ENCODE data around the gene PSMD1.
"Not testable (repeated sequence)": the region's sequence is repeated elsewhere in the genome, so short reads cannot be mapped to it uniquely, and the experiment has no call there.

PSMD1 gene

DNA sequence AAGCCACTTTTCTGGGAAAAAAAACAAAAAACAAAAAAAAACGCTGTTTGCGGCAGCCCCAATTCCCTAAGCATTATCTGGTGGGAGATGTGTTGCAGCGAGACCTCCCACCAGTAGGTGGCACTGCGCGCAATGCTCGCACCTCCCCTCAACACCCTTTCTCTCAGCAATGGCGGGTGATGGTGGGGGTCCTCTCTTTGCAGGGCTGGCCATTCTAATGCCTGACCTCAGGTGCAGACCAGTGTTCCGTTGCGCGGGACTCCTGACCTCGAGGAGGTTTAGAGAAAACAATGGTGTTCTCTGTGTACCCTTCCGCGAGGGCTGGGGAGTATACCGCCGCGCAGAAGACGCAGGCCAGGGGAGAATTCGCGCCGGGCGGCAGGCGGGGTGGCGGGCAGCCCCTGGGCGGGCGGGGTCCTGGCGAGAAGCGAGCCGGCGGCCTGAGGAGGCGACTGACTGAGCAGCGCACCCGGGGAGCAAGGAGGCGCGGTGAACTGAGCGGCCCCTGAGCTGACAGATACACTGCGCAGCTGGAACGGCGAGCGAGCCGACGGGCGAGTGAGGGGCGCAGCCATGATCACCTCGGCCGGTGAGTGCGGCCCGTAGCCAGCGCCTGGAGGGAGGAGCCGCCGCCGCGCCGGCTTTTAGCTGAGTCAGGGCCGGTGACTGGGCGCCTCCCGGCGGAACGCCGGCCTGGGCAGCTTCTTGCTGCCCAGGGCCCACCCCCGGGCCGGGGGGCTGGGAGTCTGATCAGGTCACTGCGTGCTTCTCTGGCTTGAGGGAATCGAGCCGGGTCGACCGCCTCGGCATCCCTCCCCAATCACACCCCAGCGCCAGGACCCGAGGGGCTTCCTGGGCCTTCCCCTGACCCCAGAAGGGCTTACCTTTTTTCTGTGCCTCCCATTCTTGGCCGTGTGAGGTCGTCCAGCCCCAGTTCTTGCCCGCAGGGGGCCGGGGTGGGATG, at the start of gene PSMD1:
Gene PSMD1, plus strand, starts transcription at position 415 of the 964 bp plus-strand sequence. Its CDS starts 159 bp downstream, at position 574.
- DNase-seq (ENCODE audit: low read depth): peak; percentile 92

- DNase-seq (ENCODE audit: low read depth): no peak
These were observed 49.2 kb upstream of the PSMD1 start for GRCh38 chr2:231007286-231008098.

GRCh38 chr2:231008131-231008530, 48.5 kb upstream of the PSMD1 start:
- DNase-seq (ENCODE audit: low read depth): no peak

- no peak for DNase-seq (ENCODE audit: low read depth)
These were observed 47.3 kb upstream of the PSMD1 start for GRCh38 chr2:231009236-231009919.

- DNase-seq (ENCODE audit: low read depth): no peak
These were observed 46.4 kb upstream of the PSMD1 start for GRCh38 chr2:231010201-231010730.

DNA sequence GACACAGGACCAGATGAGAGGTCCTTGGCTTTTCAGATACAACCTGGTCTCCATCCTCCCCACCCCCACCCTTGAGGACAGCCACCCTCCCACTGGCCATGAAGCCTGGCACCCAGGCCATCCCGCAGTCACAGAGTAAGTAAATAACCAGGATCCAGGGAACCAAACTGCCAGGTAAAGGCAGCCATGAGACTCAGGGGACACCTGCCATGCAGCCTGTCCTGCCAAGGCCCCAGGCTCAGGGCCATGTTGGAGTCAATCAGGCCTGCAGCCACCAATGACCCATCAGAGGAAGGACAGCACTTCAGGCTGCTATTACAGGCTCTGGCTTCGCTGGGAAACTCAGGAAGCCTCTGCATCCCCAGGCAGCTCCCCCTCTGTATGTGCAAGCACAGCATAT, 45.1 kb upstream of the PSMD1 start:
- DNase-seq (ENCODE audit: low read depth): no peak

DNA sequence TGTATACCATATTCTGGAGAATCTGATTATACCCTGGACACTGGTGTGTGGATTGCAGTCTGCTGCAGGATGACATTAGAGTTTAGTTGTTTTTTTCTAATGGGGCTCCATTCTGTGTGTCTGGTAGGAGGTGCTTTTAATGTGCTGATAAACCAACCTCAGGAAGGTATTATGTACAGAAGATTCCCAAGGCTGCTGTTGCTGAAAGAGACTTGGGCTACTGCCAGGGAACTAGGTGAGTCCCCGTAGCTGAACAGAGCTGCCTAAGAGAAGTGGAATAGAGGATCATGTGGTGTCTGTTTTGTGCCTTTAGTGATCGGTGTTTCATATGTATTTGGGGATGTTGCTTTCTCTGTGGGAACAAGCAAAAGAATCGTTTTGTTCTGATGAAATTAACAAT, 44.2 kb upstream of the PSMD1 start:
- no peak for DNase-seq (ENCODE audit: low read depth)

- DNase-seq (ENCODE audit: low read depth): no peak
These were observed 42.8 kb upstream of the PSMD1 start for GRCh38 chr2:231013820-231014219.

GRCh38 chr2:231015478-231015877, 41.2 kb upstream of the PSMD1 start:
- DNase-seq (ENCODE audit: low read depth): no peak

DNA sequence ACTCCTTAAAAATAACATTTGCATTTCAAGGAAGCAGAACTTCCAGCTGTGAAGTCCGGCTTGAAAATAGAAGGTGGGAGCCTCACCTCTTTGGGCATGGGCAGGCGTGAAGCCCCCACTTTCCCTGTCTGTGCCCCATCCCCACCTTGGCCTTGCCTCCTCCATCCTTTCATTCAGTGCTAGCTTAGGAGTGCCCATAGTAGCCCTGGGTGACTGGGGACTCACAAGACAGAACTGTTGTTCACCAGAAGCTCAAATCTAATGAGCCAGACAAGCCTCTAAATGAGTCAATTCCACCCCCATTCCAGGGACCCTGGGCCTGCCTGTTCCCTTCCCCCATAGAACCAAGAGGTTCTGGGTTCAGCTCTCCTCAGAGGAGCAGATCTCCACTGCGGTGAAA, 40.7 kb upstream of the PSMD1 start:
- DNase-seq (ENCODE audit: low read depth): no peak

- no peak for DNase-seq (ENCODE audit: low read depth)
These were observed 40.0 kb upstream of the PSMD1 start for GRCh38 chr2:231016566-231017230.

DNA sequence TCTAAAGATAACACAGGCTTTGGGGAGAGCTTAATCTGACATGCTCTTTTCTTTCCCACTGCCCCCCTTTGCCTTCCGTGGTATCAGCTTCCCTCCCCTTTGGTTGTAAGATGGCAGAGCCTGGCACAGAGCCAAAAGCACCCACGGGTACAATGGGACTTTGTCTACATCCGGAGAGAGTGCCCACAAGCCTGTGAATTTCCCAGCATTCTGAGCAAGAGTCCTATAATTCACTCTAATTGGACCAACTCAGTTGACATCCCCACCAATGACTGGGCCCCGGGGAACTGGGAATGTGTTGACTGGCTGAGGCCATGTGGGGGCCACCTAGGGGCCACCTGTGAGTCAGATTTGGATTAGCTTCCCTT, 39.5 kb upstream of the PSMD1 start:
- no peak for DNase-seq (ENCODE audit: low read depth)

- DNase-seq (ENCODE audit: low read depth): no peak
These were observed 38.5 kb upstream of the PSMD1 start for GRCh38 chr2:231018184-231018583.

- not testable (repeated sequence) for DNase-seq (ENCODE audit: low read depth)
These were observed 31.6 kb upstream of the PSMD1 start for GRCh38 chr2:231025059-231025458.

DNA sequence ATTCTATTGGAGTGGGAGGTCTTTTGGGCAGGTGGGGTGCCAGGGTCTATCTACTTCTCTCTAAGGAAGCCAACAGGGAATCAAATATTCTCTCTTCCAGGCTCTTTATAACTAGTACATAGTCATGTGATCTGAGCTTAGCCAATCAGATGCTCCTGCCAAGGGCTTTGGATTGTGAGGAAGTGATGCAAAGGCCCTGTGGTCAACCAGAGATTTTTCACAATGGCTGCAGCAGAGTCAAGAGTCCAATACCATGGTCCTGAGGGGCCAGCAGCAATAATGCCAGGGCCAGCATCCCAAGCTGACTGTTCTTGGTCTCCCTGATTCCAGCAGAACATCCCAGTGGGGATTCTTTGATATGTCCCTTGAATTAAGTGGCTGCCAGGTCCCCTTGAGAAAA, 27.8 kb upstream of the PSMD1 start:
- DNase-seq (ENCODE audit: low read depth): no peak

DNA sequence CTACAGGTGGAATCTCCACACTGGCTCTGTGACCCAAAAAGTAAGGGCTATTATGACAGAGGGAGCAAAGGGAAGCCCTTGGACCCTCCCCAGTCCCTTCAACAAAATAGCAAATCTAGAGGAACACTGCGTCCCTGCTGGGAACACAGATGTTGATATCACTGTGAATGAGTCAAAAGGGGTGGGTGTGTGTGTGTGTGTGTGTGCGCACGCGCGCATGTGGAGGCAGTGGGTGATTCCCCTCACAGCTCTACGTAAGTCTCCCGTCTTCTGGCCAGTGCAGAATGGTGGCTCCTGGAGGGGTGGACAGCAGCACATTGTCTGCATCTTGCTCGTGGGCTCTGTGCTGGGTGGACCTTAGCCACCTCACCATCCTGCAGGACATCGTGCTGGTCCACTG, 27.1 kb upstream of the PSMD1 start:
- no peak for DNase-seq (ENCODE audit: low read depth)

GRCh38 chr2:231030725-231031124, 25.9 kb upstream of the PSMD1 start:
- DNase-seq (ENCODE audit: low read depth): no peak

DNA sequence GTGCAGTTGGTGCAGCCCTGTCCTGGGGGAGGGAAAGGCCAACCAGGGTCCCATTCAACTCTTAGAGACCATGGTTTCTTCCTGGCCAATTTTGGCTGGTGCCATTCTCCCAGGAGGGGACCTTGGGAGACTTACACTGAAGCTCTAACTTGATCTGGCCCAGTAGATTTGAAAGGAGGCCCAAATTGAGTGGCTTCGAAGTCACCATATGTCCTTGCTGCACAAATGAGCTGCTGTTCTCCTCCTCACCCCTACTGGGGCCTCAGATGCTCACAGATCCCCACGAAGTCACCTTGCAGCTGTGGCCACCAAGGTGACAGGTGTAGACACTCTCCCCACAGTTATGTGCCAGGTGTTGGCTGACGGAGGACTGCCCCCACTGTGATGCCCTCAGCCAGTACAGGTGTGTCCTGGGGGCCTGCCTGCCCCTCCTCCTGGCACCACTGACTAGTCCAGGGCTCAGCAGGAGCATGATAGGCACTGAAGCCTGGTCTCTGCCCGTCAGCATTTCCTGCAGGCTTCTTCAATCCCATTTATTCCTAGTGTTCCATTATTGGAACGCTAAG, 24.0 kb upstream of the PSMD1 start:
- no peak for DNase-seq (ENCODE audit: low read depth)

DNA sequence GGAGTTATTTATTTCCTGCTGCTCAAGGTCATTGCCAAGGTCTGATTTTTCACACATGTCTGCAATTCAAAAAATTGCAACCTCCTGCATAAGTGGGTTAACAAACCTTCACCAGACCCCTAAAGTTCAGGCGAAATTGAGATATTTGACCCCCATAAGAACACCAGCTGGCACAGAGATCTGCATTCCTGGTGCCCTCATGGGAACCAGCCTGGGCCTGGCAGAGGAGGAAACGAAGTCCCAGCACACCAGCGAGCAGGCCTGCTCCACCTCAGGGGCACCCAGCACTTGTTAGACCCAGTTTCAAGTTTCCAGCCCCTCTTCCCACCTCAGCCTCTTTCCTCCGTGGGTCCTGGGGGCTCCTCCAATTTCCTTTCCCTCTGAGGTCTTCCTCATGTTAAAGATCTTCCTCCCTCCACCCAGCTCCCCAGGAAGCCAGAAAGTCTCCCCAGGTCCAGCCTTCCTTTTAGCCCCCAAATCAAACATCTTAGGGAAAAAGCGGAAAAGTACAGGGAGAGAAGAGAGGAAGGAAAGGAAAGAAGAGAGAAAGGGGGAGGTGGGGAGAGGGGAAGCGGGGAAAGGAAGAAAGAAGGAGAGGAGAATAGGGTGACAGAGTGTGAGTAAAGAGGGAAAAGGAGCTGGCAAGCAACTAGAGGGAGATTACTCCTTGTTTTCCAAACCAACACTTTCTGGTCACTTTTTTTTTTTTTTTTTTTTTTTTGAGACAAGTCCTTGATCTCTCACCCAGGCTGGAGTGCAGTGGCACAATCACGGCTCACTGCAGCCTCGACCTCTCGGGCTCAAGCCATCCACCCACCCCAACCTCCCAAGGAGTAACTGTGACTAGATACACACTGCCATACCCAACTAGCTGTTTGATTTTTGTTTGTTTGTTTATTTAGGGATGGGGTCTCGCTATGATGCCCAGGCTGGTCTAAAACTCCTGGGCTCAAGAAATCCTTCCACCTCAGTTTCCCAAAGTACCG, 23.2 kb upstream of the PSMD1 start:
- no peak for DNase-seq (ENCODE audit: low read depth)

GRCh38 chr2:231034291-231034882, 22.3 kb upstream of the PSMD1 start:
- DNase-seq (ENCODE audit: low read depth): no peak
